Lung (tissue), 12 donors: Measurements from ENCODE around the gene QPRT. TPM values are rescaled to one million over a fixed set of nuclear protein-coding genes. Genes with fewer than 3 reads are reported as not detected.

Source experiments
- ATAC-seq: fragments of 200-7000 bp; cut with Tn5 transposase; one replicate; pipeline ENCODE4 v1.9.1; 2020; ENCODE audit warnings: moderate number of reproducible peaks; ENCODE audit not compliant: insufficient read depth, low FRiP score
- DNase-seq, 3 donors: peaks; one replicate each; pipeline ENCODE4 v3.0.0-alpha.2; 2013 to 2017
- H3K27ac ChIP-seq, 2 donors: one replicate each; pipeline ENCODE4 v1.5.1; 2013; ENCODE audit warnings: mild to moderate bottlenecking in 2 of 2, moderate library complexity in 2 of 2, control low read depth in 1 of 2, inconsistent platforms in 1 of 2, low read depth in 1 of 2, low read length in 1 of 2
- H3K27me3 ChIP-seq, 3 donors: one replicate each; pipeline ENCODE4 v1.5.1; 2013; ENCODE audit warnings: low read length in 2 of 3; ENCODE audit not compliant: control insufficient read depth in 3 of 3, insufficient read depth in 3 of 3
- H3K36me3 ChIP-seq, 4 donors: one replicate each; pipeline ENCODE4 v1.5.1; 2013; ENCODE audit warnings: low read length in 4 of 4, mild to moderate bottlenecking in 1 of 4, moderate library complexity in 1 of 4; ENCODE audit not compliant: control insufficient read depth in 4 of 4, insufficient read depth in 4 of 4
- H3K4me1 ChIP-seq, 5 donors: one replicate each; pipeline ENCODE4 v1.5.1; 2013; ENCODE audit warnings: low read length in 5 of 5, mild to moderate bottlenecking in 2 of 5, moderate library complexity in 1 of 5; ENCODE audit not compliant: control insufficient read depth in 5 of 5, insufficient read depth in 5 of 5
- H3K4me3 ChIP-seq: one replicate; pipeline ENCODE4 v1.5.1; 2013; ENCODE audit warnings: mild to moderate bottlenecking, control low read depth, moderate library complexity
- H3K9ac ChIP-seq, 2 donors: one replicate each; pipeline ENCODE4 v1.5.1; 2013; ENCODE audit warnings: low read length in 2 of 2, control low read depth in 1 of 2; ENCODE audit not compliant: insufficient read depth in 1 of 2
- H3K9me3 ChIP-seq, 4 donors: one replicate each; pipeline ENCODE4 v1.5.1; 2013; ENCODE audit warnings: low read length in 3 of 4, mild to moderate bottlenecking in 1 of 4, moderate library complexity in 1 of 4; ENCODE audit not compliant: control insufficient read depth in 4 of 4, insufficient read depth in 3 of 4
- CTCF ChIP-seq: IDR thresholded peaks from 2 replicates; pipeline ENCODE4 v1.5.1; 2012; ENCODE audit warnings: mild to moderate bottlenecking; ENCODE audit errors: control extremely low read depth, extremely low read depth
- WGBS, 2 donors: extraction: QIAGEN DNeasy Blood & Tissue Kit; methylation state at CpG; one replicate each; pipeline ENCODE4 v1.1.7; 2013; 5-methylcytosine and 5-hydroxymethylcytosine counted together
- polyA plus RNA-seq, 2 donors: library from polyadenylated mRNA; stranded (reverse); fragments of 200-250 nt; gene quantifications; one replicate each; pipeline ENCODE4 v1.2.1, GENCODE V29; 2013
- total RNA-seq, 2 donors: library from RNA; depleted of rRNA in 1 of 2; stranded (reverse); fragments of >200 nt in 1 of 2; gene quantifications; one replicate each; pipeline ENCODE4 v1.2.1, GENCODE V29; 2014 to 2021
- donor health status: control.
- donor health status: control.
- donor health status: Bipolar disorder and iron deficiency.
- donor health status: healthy.
- donor health status: DM: yes; HTN: yes; CAD: no.

Gene QPRT
- total and polyA plus RNA-seq, 4 donors = 8.7 to 23.1 (median 15.8) TPM

GRCh38 chr16:29649588-29650494 is 29.1 kb upstream of the QPRT start:
- 67 to 71% methylated on average over 9 of the region's 9 CpGs for WGBS, 2 donors
- Histone ChIP-seq H3K4me3 (no peak overlapping the region), H3K9me3 (no peaks in the 10 kb centered on the region), H3K9ac (no peak overlapping the region), H3K27ac (no peak overlapping the region), H3K27me3 (no peaks in the 10 kb centered on the region), H3K36me3 (no peaks in the 10 kb centered on the region), H3K4me1 (no peaks in the 10 kb centered on the region)
- no peak for TF ChIP-seq CTCF
- no peak for DNase-seq
- no peak for ATAC-seq

GRCh38 chr16:29650771-29651170 is 28.2 kb upstream of the QPRT start:
- ATAC-seq = no peak
- H3K36me3 ChIP-seq = no peaks in the 10 kb centered on the region
- 97 to 98% methylated on average over 2 of the region's 2 CpGs for WGBS, 2 donors

GRCh38 chr16:29651774-29652349 is 27.1 kb upstream of the QPRT start:
- no peak for TF ChIP-seq CTCF
- H3K36me3 ChIP-seq = no peaks in the 10 kb centered on the region
- DNase-seq (no peak), ATAC-seq (no peak)
- no peaks in the 10 kb centered on the region for H3K27me3 ChIP-seq
- H3K9me3 ChIP-seq = no peaks in the 10 kb centered on the region
- H3K9ac ChIP-seq = no peak overlapping the region
- no peak overlapping the region for H3K4me3 ChIP-seq
- H3K4me1 ChIP-seq = no peaks in the 10 kb centered on the region
- WGBS, 2 donors = 90 to 94% methylated on average over 2 of the region's 2 CpGs
- no peak overlapping the region for H3K27ac ChIP-seq

More at GRCh38 chr16:29650771-29651170, 28.2 kb upstream of the QPRT start:
- Histone ChIP-seq H3K27ac (no peak overlapping the region), H3K27me3 (no peaks in the 10 kb centered on the region), H3K9me3 (no peaks in the 10 kb centered on the region), H3K9ac (no peak overlapping the region), H3K4me3 (no peak overlapping the region), H3K4me1 (no peaks in the 10 kb centered on the region)
- no peak for DNase-seq
- TF ChIP-seq CTCF = no peak
